ENCODE data around the gene KRTAP3-2. TPM values are rescaled to one million over a fixed set of nuclear protein-coding genes. Genes with fewer than 3 reads are reported as not detected.

The KRTAP3-2 gene
- total and polyA plus RNA-seq, 10 donors = not detected

DNA sequence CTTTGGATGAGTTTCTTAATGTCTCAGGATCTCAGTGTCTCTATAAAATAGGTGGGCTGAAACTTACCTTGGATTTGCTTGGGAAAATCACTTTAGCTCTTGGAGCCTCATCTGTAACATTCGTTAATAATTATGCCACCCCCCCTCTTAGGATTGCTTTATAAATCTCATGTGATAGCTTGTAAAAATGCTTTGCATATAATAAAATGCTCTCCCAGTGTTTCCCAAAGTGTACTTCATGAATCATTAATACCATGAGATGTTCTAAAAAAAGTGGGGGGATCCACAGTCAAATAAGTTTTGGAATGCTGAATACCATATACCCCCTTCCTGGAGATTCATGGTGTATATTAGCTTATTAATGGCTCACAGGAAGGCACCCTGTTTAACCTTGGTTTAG, 38.1 kb downstream of the KRTAP3-2 start:
- no peaks in the 10 kb centered on the region for H3K36me3 ChIP-seq
- DNase-seq = no peak
- H3K4me3 ChIP-seq = no peak overlapping the region
- H3K9me3 ChIP-seq = no peaks in the 10 kb centered on the region
- 75 to 100% (median 87%) methylated on average over 1 of the region's 1 CpG for WGBS, 5 donors
- TF ChIP-seq POLR2AphosphoS5 (IDR thresholded peaks at IDR 0.05) (no peak), POLR2A (IDR thresholded peaks at IDR 0.05) (no peak)
- TF ChIP-seq, protein P1, sequence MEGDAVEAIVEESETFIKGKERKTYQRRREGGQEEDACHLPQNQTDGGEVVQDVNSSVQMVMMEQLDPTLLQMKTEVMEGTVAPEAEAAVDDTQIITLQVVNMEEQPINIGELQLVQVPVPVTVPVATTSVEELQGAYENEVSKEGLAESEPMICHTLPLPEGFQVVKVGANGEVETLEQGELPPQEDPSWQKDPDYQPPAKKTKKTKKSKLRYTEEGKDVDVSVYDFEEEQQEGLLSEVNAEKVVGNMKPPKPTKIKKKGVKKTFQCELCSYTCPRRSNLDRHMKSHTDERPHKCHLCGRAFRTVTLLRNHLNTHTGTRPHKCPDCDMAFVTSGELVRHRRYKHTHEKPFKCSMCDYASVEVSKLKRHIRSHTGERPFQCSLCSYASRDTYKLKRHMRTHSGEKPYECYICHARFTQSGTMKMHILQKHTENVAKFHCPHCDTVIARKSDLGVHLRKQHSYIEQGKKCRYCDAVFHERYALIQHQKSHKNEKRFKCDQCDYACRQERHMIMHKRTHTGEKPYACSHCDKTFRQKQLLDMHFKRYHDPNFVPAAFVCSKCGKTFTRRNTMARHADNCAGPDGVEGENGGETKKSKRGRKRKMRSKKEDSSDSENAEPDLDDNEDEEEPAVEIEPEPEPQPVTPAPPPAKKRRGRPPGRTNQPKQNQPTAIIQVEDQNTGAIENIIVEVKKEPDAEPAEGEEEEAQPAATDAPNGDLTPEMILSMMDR (IDR thresholded peaks at IDR 0.05 in 8 of 11, conservative IDR thresholded peaks at IDR 0.05 in 3 of 11) = no peak
- no peaks in the 10 kb centered on the region for H3K4me1 ChIP-seq
- no peak overlapping the region for H3K27ac ChIP-seq
- intact Hi-C loops (cut with DNase I; ENCODE audit: low total_unique reads) = no loop called here
- H3K27me3 ChIP-seq (replicated peaks in 1 of 7) = peaks cover 0 to 6% (median 0%) of the 10 kb centered on the region in 7 donors

DNA sequence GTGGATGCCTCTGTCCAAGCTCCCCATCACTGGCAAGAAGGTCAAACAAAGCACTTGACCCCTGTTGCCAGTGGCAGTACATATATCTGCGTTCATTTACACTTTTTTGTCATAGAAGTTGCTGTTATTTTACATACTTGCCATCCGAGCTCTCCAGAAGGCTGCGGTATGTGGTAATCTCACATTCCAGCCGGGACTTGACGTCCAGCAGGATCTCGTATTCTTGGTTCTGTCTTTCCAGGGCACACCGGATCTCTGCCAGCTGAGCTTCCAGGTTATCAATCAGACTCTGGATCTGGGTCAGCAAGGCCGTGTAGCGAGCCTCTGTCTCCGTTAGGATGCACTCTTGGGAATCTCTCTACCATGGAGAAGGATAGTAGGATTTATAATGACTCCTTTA, 39.6 kb downstream of the KRTAP3-2 start:
- 72 to 85% (median 75%) methylated on average over 10 of the region's 10 CpGs for WGBS, 5 donors
- Histone ChIP-seq H3K4me3 (peak overlapping the region in 3 of 8 donors; percentile 14 to 35 (median 21)), H3K4me1 (no peaks in the 10 kb centered on the region), H3K9me3 (no peaks in the 10 kb centered on the region), H3K27ac (peak overlapping the region in 1 of 8 donors; percentile 5), H3K36me3 (no peaks in the 10 kb centered on the region), H3K27me3 (replicated peaks in 1 of 7) (peaks cover 0 to 6% (median 0%) of the 10 kb centered on the region in 7 donors)
- DNase-seq = no peak
- intact Hi-C loops (cut with DNase I; ENCODE audit: low total_unique reads) = no loop called here
- TF ChIP-seq, protein P1 (IDR thresholded peaks at IDR 0.05 in 8 of 11, conservative IDR thresholded peaks at IDR 0.05 in 3 of 11) = no peak
- no peak for TF ChIP-seq POLR2A (IDR thresholded peaks at IDR 0.05)
- TF ChIP-seq POLR2AphosphoS5 (IDR thresholded peaks at IDR 0.05) = no peak

DNA sequence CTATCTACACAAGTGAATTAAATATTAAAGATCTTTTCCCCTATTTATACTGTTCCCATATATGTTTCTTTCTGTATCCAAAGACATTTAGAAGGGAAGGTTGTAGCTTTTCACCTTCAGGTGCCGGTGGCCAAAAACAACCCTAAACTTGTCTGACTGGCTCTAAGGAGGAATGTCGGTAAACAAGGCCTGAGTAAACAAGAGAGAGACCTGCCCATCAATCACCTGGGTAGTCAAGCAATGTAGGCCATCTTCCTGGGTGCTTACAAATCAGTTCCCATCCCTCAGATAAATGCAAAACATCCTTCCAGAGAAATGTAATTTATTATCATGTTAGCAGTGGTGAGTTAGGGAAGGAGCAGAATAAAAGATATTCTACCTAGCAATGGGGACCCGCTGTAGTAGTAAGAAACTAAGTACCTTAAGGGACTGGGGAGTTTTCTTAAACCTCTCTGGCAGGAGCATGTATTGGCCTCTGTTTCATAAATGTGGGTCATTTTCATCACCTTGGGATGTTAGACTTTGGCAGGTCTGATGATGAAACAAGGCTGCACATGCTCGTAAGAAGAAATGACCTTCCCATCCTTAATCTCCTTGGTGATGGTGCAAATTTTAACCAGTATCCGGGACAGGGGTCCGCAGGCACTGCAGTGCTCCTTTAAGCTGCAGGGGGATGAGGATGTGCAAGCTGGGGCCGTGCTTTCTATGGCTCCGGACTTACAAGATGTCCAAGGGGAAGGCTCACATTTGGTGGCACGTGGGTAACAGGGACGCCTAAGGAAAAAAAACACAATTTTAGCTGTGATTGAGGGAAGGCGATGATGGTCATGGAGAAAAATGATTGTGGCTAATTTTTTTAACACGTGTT, 41.4 kb downstream of the KRTAP3-2 start:
- intact Hi-C loops (cut with DNase I; ENCODE audit: low total_unique reads) = no loop called here
- no peak for TF ChIP-seq POLR2A (IDR thresholded peaks at IDR 0.05)
- TF ChIP-seq, protein P1 (IDR thresholded peaks at IDR 0.05 in 8 of 11, conservative IDR thresholded peaks at IDR 0.05 in 3 of 11) = no peak
- no peak for TF ChIP-seq POLR2AphosphoS5 (IDR thresholded peaks at IDR 0.05)
- no peaks in the 10 kb centered on the region for H3K9me3 ChIP-seq
- 84 to 91% (median 85%) methylated on average over 12 of the region's 12 CpGs for WGBS, 5 donors
- H3K4me1 ChIP-seq = no peaks in the 10 kb centered on the region
- peaks cover 0 to 13% (median 0%) of the 10 kb centered on the region in 7 donors for H3K27me3 ChIP-seq (replicated peaks in 1 of 7)
- no peak overlapping the region for H3K4me3 ChIP-seq
- DNase-seq = no peak
- H3K27ac ChIP-seq = no peak overlapping the region
- H3K36me3 ChIP-seq = no peaks in the 10 kb centered on the region
